HFF-Myc (cell line): ENCODE measurements around the gene PPP1R1C.

Experiments used
- DNase-seq: peaks from one replicate; pipeline ENCODE4 v3.0.0-alpha.2; 2011; ENCODE audit warnings: low read depth; ENCODE audit errors: extremely low read depth
- H3K4me3 ChIP-seq: replicated peaks from 2 replicates; pipeline ENCODE4 v1.5.1; 2011; ENCODE audit warnings: low read depth, mild to moderate bottlenecking, control low read depth, low read length
- TF ChIP-seq, protein P1 (sequence below): IDR thresholded peaks from 2 replicates; pipeline ENCODE4 v1.5.1; 2012; ENCODE audit warnings: mild to moderate bottlenecking, low read depth, low read length, control low read depth; ENCODE audit errors: missing control alignments

Gene PPP1R1C

DNA sequence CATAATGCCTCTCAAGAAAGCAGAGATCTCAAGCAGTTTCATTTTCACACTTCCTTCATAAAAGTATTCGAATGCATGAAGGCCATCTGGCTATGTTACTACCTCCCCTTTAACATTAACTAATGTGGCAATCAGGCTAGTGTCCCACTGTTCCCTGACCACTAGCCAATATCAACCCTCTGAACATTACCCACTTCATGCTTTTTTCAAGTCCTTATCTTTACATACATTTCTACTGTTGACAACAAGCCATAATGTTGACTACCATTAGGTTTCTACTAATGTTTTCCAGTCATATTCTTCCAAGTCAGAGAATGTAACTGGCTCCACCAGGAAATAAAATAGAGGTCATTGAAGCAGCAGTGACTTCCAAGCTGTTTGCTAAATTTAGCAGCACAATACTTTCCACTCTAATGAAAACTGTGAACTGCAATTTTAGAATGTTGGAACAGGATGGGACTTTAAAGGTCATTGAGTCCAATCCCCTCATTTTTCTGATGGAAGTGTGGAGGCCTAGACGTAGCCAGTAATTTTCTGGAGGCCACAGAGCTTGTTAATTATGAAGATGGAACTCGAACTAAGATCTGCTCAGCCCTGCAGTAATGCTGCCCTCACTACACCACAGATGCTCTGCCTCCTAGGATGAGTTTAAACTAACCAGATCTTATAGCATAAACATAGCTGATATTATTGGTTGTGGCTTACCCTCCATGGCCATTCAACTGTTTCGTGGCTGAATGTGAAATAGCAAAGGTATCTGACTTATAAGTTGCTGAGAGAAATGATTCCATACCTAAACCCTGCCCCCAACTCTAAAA, 630 bp upstream of the PPP1R1C start:
- no peak for DNase-seq
- TF ChIP-seq, protein P1, sequence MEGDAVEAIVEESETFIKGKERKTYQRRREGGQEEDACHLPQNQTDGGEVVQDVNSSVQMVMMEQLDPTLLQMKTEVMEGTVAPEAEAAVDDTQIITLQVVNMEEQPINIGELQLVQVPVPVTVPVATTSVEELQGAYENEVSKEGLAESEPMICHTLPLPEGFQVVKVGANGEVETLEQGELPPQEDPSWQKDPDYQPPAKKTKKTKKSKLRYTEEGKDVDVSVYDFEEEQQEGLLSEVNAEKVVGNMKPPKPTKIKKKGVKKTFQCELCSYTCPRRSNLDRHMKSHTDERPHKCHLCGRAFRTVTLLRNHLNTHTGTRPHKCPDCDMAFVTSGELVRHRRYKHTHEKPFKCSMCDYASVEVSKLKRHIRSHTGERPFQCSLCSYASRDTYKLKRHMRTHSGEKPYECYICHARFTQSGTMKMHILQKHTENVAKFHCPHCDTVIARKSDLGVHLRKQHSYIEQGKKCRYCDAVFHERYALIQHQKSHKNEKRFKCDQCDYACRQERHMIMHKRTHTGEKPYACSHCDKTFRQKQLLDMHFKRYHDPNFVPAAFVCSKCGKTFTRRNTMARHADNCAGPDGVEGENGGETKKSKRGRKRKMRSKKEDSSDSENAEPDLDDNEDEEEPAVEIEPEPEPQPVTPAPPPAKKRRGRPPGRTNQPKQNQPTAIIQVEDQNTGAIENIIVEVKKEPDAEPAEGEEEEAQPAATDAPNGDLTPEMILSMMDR = no peak
- no peak overlapping the region for H3K4me3 ChIP-seq

DNA sequence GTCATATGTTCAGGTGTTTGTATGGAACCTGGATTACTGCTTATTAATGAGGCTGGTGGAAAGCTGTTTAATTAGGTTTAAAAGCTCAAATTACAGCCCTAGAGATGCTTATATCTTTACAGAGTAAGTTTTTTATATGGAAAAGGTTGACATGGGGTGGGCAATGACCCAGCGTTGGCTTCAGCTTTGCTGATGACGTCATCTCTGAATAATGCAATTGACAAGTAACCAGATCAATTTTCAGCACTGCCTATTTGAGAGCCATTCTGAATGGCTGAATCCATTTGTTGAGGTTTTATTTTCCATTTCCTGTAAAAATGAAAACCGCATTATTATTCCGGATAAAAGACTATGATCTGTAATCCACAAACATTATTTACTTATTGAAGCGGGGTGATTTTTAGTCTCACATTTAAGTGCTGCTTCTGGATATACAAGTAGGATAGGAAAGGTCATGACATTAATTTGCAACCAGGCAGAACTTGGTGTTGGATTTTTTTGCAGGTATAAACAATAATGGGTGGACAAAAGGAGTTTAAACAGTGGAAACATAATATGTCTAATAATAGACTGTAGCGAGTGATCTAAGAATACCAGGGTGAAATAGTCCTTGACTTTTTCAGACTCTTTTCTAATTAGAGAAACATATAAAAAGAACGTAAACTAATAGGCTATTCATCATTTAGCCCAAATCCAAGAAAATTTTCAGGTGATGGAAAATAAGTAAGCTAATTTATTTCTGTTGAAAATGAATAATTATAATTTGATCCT, 2.7 kb downstream of the PPP1R1C start:
- TF ChIP-seq, protein P1 = no peak
- H3K4me3 ChIP-seq = no peak overlapping the region
- DNase-seq = no peak

DNA sequence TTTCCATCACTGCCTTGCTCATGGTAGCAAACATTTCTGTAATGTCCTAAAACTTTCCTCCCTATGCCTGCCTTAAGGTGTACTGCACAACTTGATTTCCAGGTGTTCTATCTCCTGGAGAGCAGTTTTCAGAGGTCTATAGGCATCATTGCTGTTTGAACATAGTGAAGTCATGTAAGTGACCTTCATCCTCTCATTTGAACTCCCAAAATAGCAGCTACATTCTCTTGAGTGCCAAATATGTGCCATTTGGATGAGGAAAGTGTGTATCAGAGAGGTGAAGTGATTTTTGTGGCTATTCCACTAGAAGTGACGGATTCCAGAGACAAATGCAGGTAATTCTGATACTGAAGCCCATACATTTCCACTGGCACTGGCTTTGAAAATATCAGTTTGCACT, 3.4 kb downstream of the PPP1R1C start:
- no peak for DNase-seq
- H3K4me3 ChIP-seq = no peak overlapping the region
- TF ChIP-seq, protein P1 = no peak

DNA sequence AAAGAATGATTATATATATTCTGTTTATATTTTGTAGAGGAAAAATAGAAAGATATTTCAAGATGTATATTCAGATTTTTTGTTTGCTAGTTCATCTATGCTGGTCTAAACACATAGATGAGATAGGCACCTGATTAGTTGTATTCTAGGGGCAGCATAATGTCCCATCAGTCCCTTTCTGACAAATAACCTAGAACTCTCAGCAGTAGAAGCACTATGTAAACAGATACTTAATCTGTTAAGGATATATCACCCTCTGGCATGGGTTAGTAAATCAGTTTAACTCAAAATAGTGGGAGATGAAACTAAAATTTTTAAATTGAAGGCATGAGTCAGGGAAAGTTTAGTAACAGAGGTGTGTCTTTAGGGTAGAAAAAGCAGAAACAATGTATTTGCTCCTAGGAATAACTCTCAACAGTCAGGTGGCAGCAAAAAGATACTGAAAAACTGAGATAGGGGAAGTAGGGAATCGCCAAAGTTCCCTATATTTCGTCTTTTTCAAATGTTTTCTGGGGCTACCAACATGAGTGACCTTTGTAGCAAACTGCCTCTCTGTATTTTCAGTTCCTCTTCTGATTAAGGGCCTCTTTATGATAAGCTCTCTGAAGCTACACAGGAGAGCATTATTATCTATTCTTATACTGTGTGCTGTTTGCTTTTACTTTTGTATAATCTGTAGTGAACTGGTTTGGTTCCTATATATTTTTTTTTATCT, 5.7 kb downstream of the PPP1R1C start:
- TF ChIP-seq, protein P1 = no peak
- no peak overlapping the region for H3K4me3 ChIP-seq
- DNase-seq = no peak

DNA sequence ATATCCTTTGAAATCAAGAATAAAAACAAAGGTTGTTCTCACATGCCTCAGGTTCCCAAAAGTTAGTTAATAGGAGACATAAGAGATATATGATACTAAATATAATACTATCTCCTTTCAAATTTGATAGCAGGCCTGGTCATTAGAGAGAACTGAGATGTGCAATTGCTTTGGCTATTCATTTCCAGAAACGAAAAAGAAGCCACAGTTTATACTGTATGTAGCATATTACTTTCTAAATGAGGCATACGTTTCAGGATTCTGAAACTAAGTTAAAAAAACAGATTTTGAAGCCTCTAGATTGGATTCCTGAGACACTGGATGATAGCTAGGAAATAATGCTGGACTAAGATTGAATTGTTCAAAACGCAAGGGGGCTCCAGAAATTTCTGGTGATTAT, 7.1 kb downstream of the PPP1R1C start:
- no peak overlapping the region for H3K4me3 ChIP-seq

DNA sequence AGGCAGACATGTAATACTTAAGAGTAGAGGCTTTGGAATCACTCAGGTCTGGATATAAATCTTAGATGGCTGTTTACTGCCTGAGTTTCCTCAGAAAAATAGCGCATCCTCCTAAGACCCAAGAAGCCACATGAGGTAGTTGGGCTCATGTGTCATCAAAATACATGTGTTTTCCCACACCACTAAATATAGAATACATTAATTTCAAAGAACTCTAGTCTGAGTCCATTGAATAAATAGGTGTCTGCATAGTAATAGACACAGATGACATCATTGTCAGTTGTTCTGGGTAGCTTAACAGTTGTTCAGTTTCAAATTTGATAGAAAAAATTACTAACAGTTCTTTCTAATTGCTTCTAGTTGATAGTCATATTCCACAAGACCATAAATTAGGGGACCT, 9.6 kb downstream of the PPP1R1C start:
- no peak overlapping the region for H3K4me3 ChIP-seq
- TF ChIP-seq, protein P1 = no peak
- DNase-seq = no peak

More for the DNA sequence above, 7.1 kb downstream of the PPP1R1C start:
- TF ChIP-seq, protein P1 = no peak
- no peak for DNase-seq
